Upper lobe of left lung (tissue), 4 donors: ENCODE measurements around the gene CNTNAP3B.
"Not testable (repeated sequence)": the region's sequence is repeated elsewhere in the genome, so short reads cannot be mapped to it uniquely, and the experiment has no call there.

ENCODE experiments used
- EP300 ChIP-seq, 4 donors: sonication (generic); formaldehyde crosslinking; IDR thresholded peaks; one replicate each; pipeline ENCODE4 v1.5.1; 2017; ENCODE audit warnings: antibody characterized with exemption in 4 of 4, control low read depth in 2 of 4
- POLR2A ChIP-seq, 4 donors: fragments of 450-650 bp; IDR thresholded peaks; one replicate each; pipeline ENCODE4 v1.5.1; 2016 to 2017; ENCODE audit warnings: antibody characterized with exemption in 4 of 4, mild to moderate bottlenecking in 2 of 4
- POLR2AphosphoS5 ChIP-seq, 2 donors: sonication (generic); formaldehyde crosslinking; IDR thresholded peaks; one replicate each; pipeline ENCODE4 v1.5.1; 2017; ENCODE audit warnings: antibody characterized with exemption in 2 of 2
- TF ChIP-seq, protein P1 (sequence below), 6 experiments: fragments of 450-650 bp in 4 of 6; fragments of 200-600 bp in 2 of 6; sonication (generic) in 2 of 6; IDR thresholded peaks; one replicate each; pipeline ENCODE4 v1.5.1; 2016 to 2019; ENCODE audit warnings: antibody characterized with exemption in 6 of 6

DNA sequence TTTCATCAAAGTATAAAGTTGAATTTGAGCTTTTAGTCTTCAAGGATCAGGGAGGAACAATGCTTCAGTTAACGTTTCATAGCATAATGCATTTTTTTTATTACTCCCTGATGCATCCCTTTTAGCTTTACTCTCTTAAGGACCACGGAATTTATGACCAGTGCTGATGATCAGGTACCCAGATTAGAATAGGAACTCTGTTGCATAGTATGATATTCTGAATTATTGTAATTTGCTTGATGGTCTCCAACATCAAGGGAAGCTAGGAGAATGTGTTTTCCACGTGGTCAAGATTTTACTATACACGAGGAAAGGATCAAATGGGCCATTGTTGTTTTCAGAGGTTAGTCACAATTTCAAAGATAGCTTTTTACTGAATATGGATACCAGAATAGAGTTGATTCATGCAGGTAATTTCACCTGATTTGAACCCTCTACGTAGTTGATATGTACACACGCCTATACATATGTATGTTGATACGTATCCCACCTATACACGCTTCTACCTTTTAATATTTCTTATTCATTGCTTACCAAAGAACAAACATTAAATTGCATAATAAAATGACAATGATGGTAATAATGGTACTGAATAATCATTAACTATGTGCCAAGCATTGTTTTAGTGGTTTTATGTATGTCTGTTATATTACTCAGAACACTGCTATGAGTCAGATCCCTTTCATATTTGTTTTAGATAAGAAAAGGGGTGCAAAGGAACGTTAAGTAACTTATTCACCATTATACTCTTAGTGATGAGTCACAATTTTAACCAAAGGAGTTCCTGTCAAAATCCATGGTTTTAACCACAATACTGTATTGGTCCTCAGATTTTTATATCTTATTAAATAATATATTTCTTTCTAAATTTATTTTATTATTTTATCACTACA lies 277.1 kb downstream of the CNTNAP3B start:
- TF ChIP-seq, protein P1, sequence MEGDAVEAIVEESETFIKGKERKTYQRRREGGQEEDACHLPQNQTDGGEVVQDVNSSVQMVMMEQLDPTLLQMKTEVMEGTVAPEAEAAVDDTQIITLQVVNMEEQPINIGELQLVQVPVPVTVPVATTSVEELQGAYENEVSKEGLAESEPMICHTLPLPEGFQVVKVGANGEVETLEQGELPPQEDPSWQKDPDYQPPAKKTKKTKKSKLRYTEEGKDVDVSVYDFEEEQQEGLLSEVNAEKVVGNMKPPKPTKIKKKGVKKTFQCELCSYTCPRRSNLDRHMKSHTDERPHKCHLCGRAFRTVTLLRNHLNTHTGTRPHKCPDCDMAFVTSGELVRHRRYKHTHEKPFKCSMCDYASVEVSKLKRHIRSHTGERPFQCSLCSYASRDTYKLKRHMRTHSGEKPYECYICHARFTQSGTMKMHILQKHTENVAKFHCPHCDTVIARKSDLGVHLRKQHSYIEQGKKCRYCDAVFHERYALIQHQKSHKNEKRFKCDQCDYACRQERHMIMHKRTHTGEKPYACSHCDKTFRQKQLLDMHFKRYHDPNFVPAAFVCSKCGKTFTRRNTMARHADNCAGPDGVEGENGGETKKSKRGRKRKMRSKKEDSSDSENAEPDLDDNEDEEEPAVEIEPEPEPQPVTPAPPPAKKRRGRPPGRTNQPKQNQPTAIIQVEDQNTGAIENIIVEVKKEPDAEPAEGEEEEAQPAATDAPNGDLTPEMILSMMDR (IDR thresholded peaks at IDR 0.05) = not testable (repeated sequence)
- not testable (repeated sequence) for TF ChIP-seq POLR2A, EP300, POLR2AphosphoS5 (IDR thresholded peaks at IDR 0.05)
